Colonic mucosa (tissue), 4 donors: Measurements from ENCODE around the gene CERS3. TPM values are rescaled to one million over a fixed set of nuclear protein-coding genes. Genes with fewer than 3 reads are reported as not detected.

Experiments used
- DNase-seq: peaks from one replicate; pipeline ENCODE4 v3.0.0-alpha.2; 2020
- H3K27ac ChIP-seq: fragments of 200-600 bp; one replicate; pipeline ENCODE4 v1.8.0; 2021
- H3K27me3 ChIP-seq: fragments of 200-600 bp; one replicate; pipeline ENCODE4 v1.8.0; 2021
- H3K36me3 ChIP-seq: fragments of 200-600 bp; one replicate; pipeline ENCODE4 v1.8.0; 2021
- H3K4me1 ChIP-seq: fragments of 200-600 bp; one replicate; pipeline ENCODE4 v1.8.0; 2021; ENCODE audit warnings: mild to moderate bottlenecking
- H3K4me3 ChIP-seq: fragments of 200-600 bp; one replicate; pipeline ENCODE4 v1.8.0; 2021
- H3K9ac ChIP-seq, 2 donors: one replicate each; pipeline ENCODE4 v1.7.0; 2013; ENCODE audit warnings: control low read depth in 2 of 2, low read depth in 2 of 2, low read length in 2 of 2
- H3K9me3 ChIP-seq: fragments of 200-600 bp; one replicate; pipeline ENCODE4 v1.8.0; 2021
- CTCF ChIP-seq: fragments of 200-600 bp; IDR thresholded peaks from one replicate; pipeline ENCODE4 v1.8.0; 2022; ENCODE audit warnings: antibody characterized with exemption, mild to moderate bottlenecking
- intact Hi-C: fragments of 100-400 bp; cut with DNase I; formaldehyde crosslinking; loops from one replicate; pipeline ENCODE4 v1.14.1; 2022
- total RNA-seq, 2 donors: library from RNA; stranded (reverse); fragmentation: NEBNext Ultra II Directional in 1 of 2; extraction: Animal tissue kit (Norgen Biotek cat#: 25700) in 1 of 2; gene quantifications; one replicate each; pipeline ENCODE4 v1.2.1, GENCODE V29; 2021
- donor health status: healthy.
- donor health status: DM: no; HTN: no; CAD: no.
- donor health status: DM: no; HTN: no; CAD: no.

CERS3 gene
- total RNA-seq, 2 donors from 2014 or later, result 0.12 TPM; not detected in 1

GRCh38 chr15:100559330-100559729 lies 30.6 kb upstream of the CERS3 start:
- DNase-seq, result peak; percentile 32
- intact Hi-C loops, result no loop called here
- Histone ChIP-seq H3K9me3 (no peaks in the 10 kb centered on the region), H3K27ac (no peak overlapping the region), H3K27me3 (no peaks in the 10 kb centered on the region), H3K36me3 (no peaks in the 10 kb centered on the region), H3K4me3 (no peak overlapping the region), H3K9ac (no peak overlapping the region), H3K4me1 (no peaks in the 10 kb centered on the region)
- TF ChIP-seq CTCF, result no peak

GRCh38 chr15:100558771-100559254 lies 30.1 kb upstream of the CERS3 start:
- H3K9me3 ChIP-seq, result no peaks in the 10 kb centered on the region
- intact Hi-C loops, result no loop called here
- no peaks in the 10 kb centered on the region for H3K36me3 ChIP-seq
- no peak overlapping the region for H3K4me3 ChIP-seq
- no peaks in the 10 kb centered on the region for H3K27me3 ChIP-seq
- no peak overlapping the region for H3K9ac ChIP-seq
- no peak for TF ChIP-seq CTCF
- H3K27ac ChIP-seq, result no peak overlapping the region
- no peak for DNase-seq
- H3K4me1 ChIP-seq, result no peaks in the 10 kb centered on the region

DNA sequence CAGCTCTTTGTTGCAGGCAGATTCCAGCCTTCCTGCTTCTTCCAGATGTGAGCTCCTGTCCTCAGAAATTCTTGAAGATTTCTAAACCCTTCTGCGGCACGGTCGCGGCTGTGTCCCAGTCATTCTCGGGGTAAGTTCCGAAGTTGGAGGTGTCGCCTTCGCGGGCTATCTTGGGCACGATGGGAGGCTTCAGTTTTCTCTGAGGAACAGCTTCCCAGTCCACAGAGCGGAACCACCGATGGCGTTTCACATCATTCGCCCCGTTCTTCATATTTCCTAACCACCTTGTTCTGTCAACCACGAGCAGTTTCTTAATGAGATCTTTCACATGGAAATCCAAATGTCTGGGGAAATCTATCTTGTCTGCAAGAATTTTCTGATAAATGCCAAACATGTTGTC lies 24.7 kb upstream of the CERS3 start:
- intact Hi-C loops, result no loop called here
- Histone ChIP-seq H3K27me3 (no peaks in the 10 kb centered on the region), H3K4me3 (no peak overlapping the region), H3K36me3 (no peaks in the 10 kb centered on the region), H3K9me3 (no peaks in the 10 kb centered on the region), H3K27ac (no peak overlapping the region), H3K9ac (no peak overlapping the region), H3K4me1 (no peaks in the 10 kb centered on the region)
- TF ChIP-seq CTCF, result no peak
- no peak for DNase-seq

GRCh38 chr15:100547961-100548360 lies 19.2 kb upstream of the CERS3 start:
- no peak for TF ChIP-seq CTCF
- Histone ChIP-seq H3K9ac (no peak overlapping the region), H3K4me1 (no peaks in the 10 kb centered on the region), H3K9me3 (no peaks in the 10 kb centered on the region), H3K27me3 (no peaks in the 10 kb centered on the region), H3K27ac (no peak overlapping the region), H3K36me3 (no peaks in the 10 kb centered on the region), H3K4me3 (no peak overlapping the region)
- intact Hi-C loops, result no loop called here
- no peak for DNase-seq

- Histone ChIP-seq H3K27me3 (no peaks in the 10 kb centered on the region), H3K9ac (no peak overlapping the region), H3K9me3 (no peaks in the 10 kb centered on the region), H3K27ac (no peak overlapping the region), H3K4me1 (no peaks in the 10 kb centered on the region), H3K4me3 (no peak overlapping the region), H3K36me3 (no peaks in the 10 kb centered on the region)
- no peak for DNase-seq
- TF ChIP-seq CTCF, result no peak
- intact Hi-C loops, result no loop called here
These were observed 16.2 kb upstream of the CERS3 start for GRCh38 chr15:100544946-100545345.
